Ectodermal cell (in vitro differentiated cells): ENCODE measurements around the gene RAP1B.

Source experiments
- H3K27ac ChIP-seq: 2 replicates; pipeline ENCODE4 v1.7.0; 2013; ENCODE audit warnings: mild to moderate bottlenecking, low read depth, low read length; ENCODE audit not compliant: insufficient read depth, poor library complexity, severe bottlenecking
- H3K27me3 ChIP-seq: 2 replicates; pipeline ENCODE4 v1.7.0; 2013; ENCODE audit warnings: mild to moderate bottlenecking, low read length; ENCODE audit not compliant: insufficient read depth, control insufficient read depth, poor library complexity, severe bottlenecking
- H3K36me3 ChIP-seq: one replicate; pipeline ENCODE4 v1.7.0; 2013; ENCODE audit warnings: low read length; ENCODE audit not compliant: control insufficient read depth, insufficient read depth
- H3K4me1 ChIP-seq: one replicate; pipeline ENCODE4 v1.7.0; 2013; ENCODE audit warnings: low read length; ENCODE audit not compliant: control insufficient read depth, insufficient read depth
- H3K4me3 ChIP-seq: 2 replicates; pipeline ENCODE4 v1.7.0; 2013; ENCODE audit warnings: low read depth, low read length, control low read depth; ENCODE audit not compliant: insufficient read depth
- H3K9me3 ChIP-seq: 2 replicates; pipeline ENCODE4 v1.7.0; 2013; ENCODE audit warnings: mild to moderate bottlenecking, low read length, moderate library complexity; ENCODE audit not compliant: control insufficient read depth
- WGBS, 2 experiments: methylation state at CpG; one replicate each; pipeline ENCODE4 v1.1.7; 2013; ENCODE audit warnings: missing lambda C conversion rate in 2 of 2; 5-methylcytosine and 5-hydroxymethylcytosine counted together

The RAP1B gene

DNA sequence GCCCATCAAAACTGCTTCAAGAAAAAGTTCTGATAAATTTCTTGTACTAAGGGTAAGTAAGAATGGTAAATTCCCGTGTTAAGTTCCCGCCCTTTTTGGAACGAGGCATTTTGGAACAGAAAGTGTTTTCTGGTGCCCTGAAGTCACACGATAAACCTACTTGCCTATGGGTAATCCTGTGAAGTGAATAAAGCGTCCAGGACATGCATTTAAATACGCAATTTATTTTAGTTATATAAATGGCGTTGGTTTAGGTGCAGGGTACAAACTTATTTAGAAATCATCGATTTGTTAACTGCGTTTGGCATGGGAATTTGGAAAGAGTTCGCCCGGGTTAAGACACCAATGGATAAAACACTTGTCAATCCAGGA, 715 bp upstream of the RAP1B start:
- no peaks in the 10 kb centered on the region for H3K36me3 ChIP-seq
- H3K27ac ChIP-seq = peak overlapping the region; percentile 100
- WGBS, 2 experiments = 51 to 53% methylated on average over 11 of the region's 11 CpGs
- no peaks in the 10 kb centered on the region for H3K9me3 ChIP-seq
- no peaks in the 10 kb centered on the region for H3K27me3 ChIP-seq
- peak overlapping the region; percentile 60 for H3K4me3 ChIP-seq
- peaks cover 8% of the 10 kb centered on the region for H3K4me1 ChIP-seq

GRCh38 chr12:68611094-68611805, 551 bp downstream of the RAP1B start:
- Histone ChIP-seq H3K9me3 (no peaks in the 10 kb centered on the region), H3K27ac (peak overlapping the region; percentile 100), H3K4me1 (peaks cover 8% of the 10 kb centered on the region), H3K36me3 (no peaks in the 10 kb centered on the region), H3K4me3 (peak overlapping the region; percentile 60), H3K27me3 (no peaks in the 10 kb centered on the region)
- WGBS, 2 experiments = 0 to 1% methylated on average over 67 to 72 of the region's 72 CpGs

DNA sequence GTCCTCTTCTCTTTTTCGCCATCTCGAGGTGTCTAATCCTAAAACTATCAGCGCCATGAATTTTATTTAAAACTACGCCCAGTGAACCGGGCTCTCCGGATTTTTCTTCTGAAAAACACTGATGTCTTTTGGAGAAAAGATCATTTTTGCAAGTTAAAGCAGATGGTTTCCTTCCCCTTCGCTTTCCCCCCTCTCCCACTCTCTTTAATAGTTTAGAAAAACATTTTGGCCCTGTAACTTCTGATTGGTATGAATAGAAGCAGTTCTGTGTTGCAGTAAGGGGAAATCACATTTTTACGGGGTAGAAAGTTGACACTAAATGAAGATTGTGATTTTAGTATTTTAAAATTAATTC, 1.1 kb downstream of the RAP1B start:
- Histone ChIP-seq H3K27ac (no peak overlapping the region), H3K9me3 (no peaks in the 10 kb centered on the region), H3K36me3 (no peaks in the 10 kb centered on the region), H3K4me1 (peaks cover 8% of the 10 kb centered on the region), H3K27me3 (no peaks in the 10 kb centered on the region), H3K4me3 (peak overlapping the region; percentile 60)
- WGBS, 2 experiments = 13 to 14% methylated on average over 7 of the region's 8 CpGs

DNA sequence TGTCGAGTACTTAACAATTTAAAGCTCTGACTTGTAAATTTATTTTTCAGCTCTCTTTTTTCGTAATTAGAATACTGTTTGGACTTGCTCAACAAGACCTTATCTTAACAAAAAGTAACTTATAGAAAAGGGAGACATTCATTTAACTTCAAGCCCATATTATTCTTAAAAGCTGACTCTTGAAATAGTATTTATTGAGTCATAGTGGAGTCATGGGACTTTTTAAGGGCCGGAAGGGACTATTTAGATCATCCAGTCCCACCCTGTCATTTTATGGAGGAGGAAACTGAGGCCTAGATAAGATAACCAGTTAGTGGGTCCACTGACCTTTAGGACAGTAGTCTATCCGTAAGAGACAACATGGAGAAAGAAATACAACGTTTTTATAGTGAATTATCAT, 1.5 kb downstream of the RAP1B start:
- peak overlapping the region; percentile 60 for H3K4me3 ChIP-seq
- peaks cover 8% of the 10 kb centered on the region for H3K4me1 ChIP-seq
- H3K27me3 ChIP-seq = no peaks in the 10 kb centered on the region
- no peaks in the 10 kb centered on the region for H3K9me3 ChIP-seq
- WGBS, 2 experiments = 66 to 89% methylated on average over 4 to 5 of the region's 5 CpGs
- H3K27ac ChIP-seq = no peak overlapping the region
- no peaks in the 10 kb centered on the region for H3K36me3 ChIP-seq

GRCh38 chr12:68612697-68613096, 2.0 kb downstream of the RAP1B start:
- H3K9me3 ChIP-seq = no peaks in the 10 kb centered on the region
- no peaks in the 10 kb centered on the region for H3K27me3 ChIP-seq
- H3K4me3 ChIP-seq = no peak overlapping the region
- WGBS, 2 experiments = 94 to 98% methylated on average over 6 of the region's 6 CpGs
- no peak overlapping the region for H3K27ac ChIP-seq
- H3K36me3 ChIP-seq = no peaks in the 10 kb centered on the region
- H3K4me1 ChIP-seq = peaks cover 8% of the 10 kb centered on the region

DNA sequence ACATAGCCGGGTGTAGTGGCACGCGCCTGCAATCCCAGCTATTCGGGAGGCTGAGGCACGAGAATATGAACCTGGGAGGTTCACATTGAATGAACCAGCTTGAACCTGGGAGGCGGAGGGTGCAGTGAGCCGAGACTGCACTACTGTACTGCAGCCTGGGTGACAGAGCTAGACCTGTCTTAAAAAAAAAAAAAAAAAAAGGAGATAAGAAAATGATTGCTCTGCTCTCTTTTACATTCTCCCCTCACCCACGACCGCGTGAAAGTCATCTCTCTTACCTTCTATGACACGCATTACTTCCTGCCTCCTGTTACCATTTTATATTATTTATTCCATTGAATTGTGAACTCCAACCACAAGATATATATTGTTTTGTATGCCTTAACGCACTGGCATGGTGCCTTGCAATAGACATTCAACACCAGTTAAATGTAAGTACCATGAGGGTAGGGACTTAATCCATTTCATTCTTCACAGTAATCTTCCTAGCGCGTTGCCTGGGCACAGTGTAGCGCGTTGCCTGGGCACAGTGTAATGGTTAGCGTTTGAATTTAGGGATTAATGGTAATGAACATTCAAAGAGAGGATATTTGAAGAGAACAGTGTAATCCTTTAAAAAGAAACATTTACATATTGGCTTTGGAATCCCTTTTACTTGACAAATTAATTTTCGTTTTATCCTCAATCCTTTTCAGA, 2.7 kb downstream of the RAP1B start:
- peaks cover 8% of the 10 kb centered on the region for H3K4me1 ChIP-seq
- WGBS, 2 experiments = 94% methylated on average over 17 to 18 of the region's 18 CpGs
- H3K9me3 ChIP-seq = no peaks in the 10 kb centered on the region
- H3K4me3 ChIP-seq = no peak overlapping the region
- H3K27ac ChIP-seq = no peak overlapping the region
- H3K27me3 ChIP-seq = no peaks in the 10 kb centered on the region
- H3K36me3 ChIP-seq = no peaks in the 10 kb centered on the region

DNA sequence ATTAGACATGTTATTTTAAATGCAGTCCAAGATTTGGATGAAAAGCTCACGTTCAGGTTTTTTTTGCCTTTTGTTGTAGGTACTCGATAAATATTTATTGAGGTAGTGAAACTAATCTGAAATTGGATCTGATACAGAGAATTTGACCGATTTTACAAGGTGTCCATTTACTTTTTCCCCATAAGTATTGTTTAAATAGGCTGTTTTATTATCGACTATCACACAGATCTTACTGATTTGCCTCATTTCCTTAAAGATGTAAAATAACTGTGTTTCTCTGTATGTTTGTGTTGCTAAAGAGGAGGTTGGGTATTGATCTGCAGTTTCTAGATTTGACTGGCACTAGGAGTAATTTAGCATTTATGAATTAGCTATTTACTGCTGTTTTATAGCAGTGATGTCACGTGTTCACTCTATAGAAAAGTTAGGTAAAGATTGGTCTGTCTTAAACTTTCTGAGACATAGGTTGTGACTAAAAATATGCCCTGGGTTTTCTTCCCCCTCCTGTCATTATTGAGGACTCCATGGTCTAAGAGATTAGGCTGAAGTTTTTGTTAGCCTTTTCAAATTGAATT, 3.5 kb downstream of the RAP1B start:
- no peaks in the 10 kb centered on the region for H3K27me3 ChIP-seq
- WGBS, 2 experiments = 97 to 99% methylated on average over 3 to 5 of the region's 5 CpGs
- peaks cover 8% of the 10 kb centered on the region for H3K4me1 ChIP-seq
- H3K4me3 ChIP-seq = no peak overlapping the region
- H3K27ac ChIP-seq = no peak overlapping the region
- no peaks in the 10 kb centered on the region for H3K9me3 ChIP-seq
- H3K36me3 ChIP-seq = no peaks in the 10 kb centered on the region

DNA sequence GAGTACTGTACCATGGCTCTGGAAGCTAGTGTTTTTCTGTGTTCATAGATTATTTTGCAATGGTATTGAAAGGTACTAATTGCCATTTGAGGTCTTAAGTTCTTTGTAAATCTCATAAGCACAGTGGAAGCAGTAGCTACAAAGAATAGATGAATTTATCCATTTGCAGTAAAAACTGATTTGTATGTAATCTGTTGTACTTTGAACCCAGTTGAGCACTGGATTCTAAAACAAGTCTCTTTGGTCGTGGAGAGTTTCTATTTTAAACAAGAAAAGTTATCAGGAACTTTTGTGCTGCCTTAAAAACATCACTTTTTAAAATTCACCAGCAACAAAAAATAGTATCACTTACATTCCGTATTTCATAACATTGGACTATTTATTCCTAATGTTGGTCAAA, 4.1 kb downstream of the RAP1B start:
- WGBS, 2 experiments = 90 to 100% methylated on average over 1 to 2 of the region's 2 CpGs
- Histone ChIP-seq H3K27ac (no peak overlapping the region), H3K36me3 (no peaks in the 10 kb centered on the region), H3K4me3 (no peak overlapping the region), H3K27me3 (no peaks in the 10 kb centered on the region), H3K4me1 (peaks cover 6% of the 10 kb centered on the region), H3K9me3 (no peaks in the 10 kb centered on the region)

DNA sequence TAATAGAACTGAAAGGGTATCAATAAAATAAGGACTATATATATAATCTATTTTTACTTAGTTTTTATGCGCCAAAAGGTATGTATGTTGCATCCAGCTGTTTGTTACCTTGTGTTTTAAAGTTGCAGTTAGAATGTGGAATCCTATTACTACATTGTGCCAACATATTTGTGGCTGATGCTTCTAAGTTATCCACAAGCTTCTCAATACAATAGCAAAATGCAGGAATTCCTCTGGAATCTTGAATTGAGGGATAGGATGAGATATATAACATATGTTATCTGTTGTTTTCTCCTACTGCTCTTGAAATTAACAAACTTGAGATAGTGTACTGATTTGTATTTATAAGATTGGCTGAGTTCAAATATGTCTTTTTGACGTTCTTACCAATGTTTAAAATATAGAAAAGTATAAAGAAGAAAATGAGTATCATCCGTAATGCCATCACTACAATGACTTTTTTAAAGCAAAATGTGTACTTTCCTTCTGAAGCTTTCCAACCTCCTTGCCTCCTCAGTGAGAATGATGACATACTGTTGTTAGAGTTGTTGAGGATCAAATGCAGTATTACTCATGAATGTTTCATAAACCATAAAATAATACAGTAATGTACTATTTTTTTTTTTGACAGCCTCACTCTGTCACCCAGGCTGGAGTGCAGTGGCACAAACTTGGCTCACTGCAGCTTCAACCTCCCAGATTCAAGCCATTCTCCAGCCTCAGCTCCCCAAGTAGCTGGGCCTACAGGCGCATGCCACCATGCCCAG, 6.6 kb downstream of the RAP1B start:
- Histone ChIP-seq H3K27ac (no peak overlapping the region), H3K4me3 (no peak overlapping the region), H3K36me3 (no peaks in the 10 kb centered on the region), H3K4me1 (no peaks in the 10 kb centered on the region), H3K27me3 (no peaks in the 10 kb centered on the region), H3K9me3 (no peaks in the 10 kb centered on the region)
- 88 to 98% methylated on average over 1 to 3 of the region's 4 CpGs for WGBS, 2 experiments

DNA sequence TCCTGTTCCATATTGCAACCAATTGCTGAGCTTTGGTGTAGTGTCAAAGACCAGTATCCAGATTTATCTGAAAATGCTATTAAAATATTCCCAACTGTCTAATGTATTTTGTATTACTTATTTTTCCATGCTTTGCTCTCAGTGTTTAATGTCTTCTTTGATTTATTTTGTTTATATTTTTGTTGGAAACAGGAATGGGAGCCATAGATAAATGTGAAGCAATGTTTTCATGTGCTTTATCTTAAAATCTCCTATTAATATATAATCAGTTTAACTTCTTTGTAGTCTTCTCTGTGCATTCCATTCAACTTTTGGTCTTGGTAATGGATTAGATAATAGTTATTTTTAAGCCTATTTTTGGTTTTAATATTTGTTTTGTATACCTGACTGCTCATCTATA, 8.8 kb downstream of the RAP1B start:
- H3K27ac ChIP-seq = no peak overlapping the region
- H3K9me3 ChIP-seq = no peaks in the 10 kb centered on the region
- no peaks in the 10 kb centered on the region for H3K27me3 ChIP-seq
- peaks cover 2% of the 10 kb centered on the region for H3K36me3 ChIP-seq
- no peak overlapping the region for H3K4me3 ChIP-seq
- no peaks in the 10 kb centered on the region for H3K4me1 ChIP-seq
